Stimulated activated CD8-positive, alpha-beta memory T cell treated with anti-CD3 and anti-CD28 coated beads, Interleukin-7, amount 100 ng/mL, for 1 hour (primary cell): ENCODE measurements around the gene NDUFB1.

Experiments used
- DNase-seq, 2 donors: peaks; one replicate each; pipeline ENCODE4 v3.0.0-alpha.2; 2020; ENCODE audit warnings: low read depth in 2 of 2

NDUFB1 gene

GRCh38 chr14:92099802-92100201 is 21.7 kb downstream of the NDUFB1 start:
- no peak for DNase-seq

GRCh38 chr14:92093320-92093719 is 28.2 kb downstream of the NDUFB1 start:
- DNase-seq = no peak

GRCh38 chr14:92088494-92088893 is 33.0 kb downstream of the NDUFB1 start:
- no peak for DNase-seq

- no peak for DNase-seq
Observed at GRCh38 chr14:92074555-92074954, 47.0 kb downstream of the NDUFB1 start.
